ENCODE data around the gene CISD1.

DNA sequence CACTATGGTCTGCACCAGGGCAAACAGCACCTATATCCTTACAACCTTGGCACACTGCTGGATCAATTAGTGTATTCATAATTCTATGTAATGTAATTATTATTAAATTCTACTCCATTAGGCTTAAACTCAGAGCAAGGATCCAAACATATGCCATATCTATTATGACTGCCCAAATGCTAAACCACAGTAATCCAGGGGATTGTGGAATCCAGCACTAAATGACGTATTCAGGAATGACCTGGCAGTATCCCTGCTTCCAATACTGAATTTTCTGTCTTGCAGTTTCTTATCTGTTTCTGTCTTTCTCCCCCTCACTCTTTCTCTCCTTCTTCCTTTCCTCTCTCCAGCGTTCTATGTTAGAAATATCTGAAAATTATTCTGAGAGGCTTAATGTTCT is 49.4 kb downstream of the CISD1 start:
- no peak for TF ChIP-seq HOXA7 (CRISPR knock-in tag; IDR thresholded peaks at IDR 0.05)
- no peak for TF ChIP-seq RAD21 (conservative IDR thresholded peaks at IDR 0.05 in 1 of 2, IDR thresholded peaks at IDR 0.05 in 1 of 2)

Measured in A549 (cell line).